Stimulated activated naive B cell treated with anti-CD40 and anti-IgM and Interleukin-4, amounts not matched to agents 10 μg/mL and 1 μg/mL and 100 μg/mL, for 72 hours (primary cell): ENCODE data around the gene ZP2.
A peak's percentile ranks its signal among the peaks of the same experiment; 100 is the strongest.
"Not testable (repeated sequence)": the region's sequence is repeated elsewhere in the genome, so short reads cannot be mapped to it uniquely, and the experiment has no call there.

Experiments used
- ATAC-seq, 2 donors: fragments of 150-1000 bp; cut with Tn5 transposase; replicated peaks; 2 replicates each; pipeline ENCODE4 v1.10.0; 2021; ENCODE audit warnings: moderate library complexity in 1 of 2
- DNase-seq: peaks from one replicate; pipeline ENCODE4 v3.0.0; 2021
- H3K27ac Mint-ChIP-seq: one replicate; pipeline ENCODE4 v1.8.0; 2022; ENCODE audit warnings: mild to moderate bottlenecking, mixed read lengths
- H3K27me3 Mint-ChIP-seq, 2 donors: one replicate each; pipeline ENCODE4 v1.8.0; 2022; ENCODE audit warnings: mixed read lengths in 2 of 2
- H3K36me3 Mint-ChIP-seq, 2 donors: one replicate each; pipeline ENCODE4 v1.8.0; 2022; ENCODE audit warnings: mixed read lengths in 2 of 2, mild to moderate bottlenecking in 1 of 2
- H3K4me1 Mint-ChIP-seq, 2 donors: one replicate each; pipeline ENCODE4 v1.8.0; 2022; ENCODE audit warnings: mixed read lengths in 2 of 2, mild to moderate bottlenecking in 1 of 2
- H3K4me3 Mint-ChIP-seq, 2 donors: one replicate each; pipeline ENCODE4 v1.8.0; 2022; ENCODE audit warnings: mild to moderate bottlenecking in 2 of 2, mixed read lengths in 2 of 2, moderate library complexity in 1 of 2
- H3K9me3 Mint-ChIP-seq, 2 donors: one replicate each; pipeline ENCODE4 v1.8.0; 2022; ENCODE audit warnings: mixed read lengths in 2 of 2, mild to moderate bottlenecking in 1 of 2

The ZP2 gene

DNA sequence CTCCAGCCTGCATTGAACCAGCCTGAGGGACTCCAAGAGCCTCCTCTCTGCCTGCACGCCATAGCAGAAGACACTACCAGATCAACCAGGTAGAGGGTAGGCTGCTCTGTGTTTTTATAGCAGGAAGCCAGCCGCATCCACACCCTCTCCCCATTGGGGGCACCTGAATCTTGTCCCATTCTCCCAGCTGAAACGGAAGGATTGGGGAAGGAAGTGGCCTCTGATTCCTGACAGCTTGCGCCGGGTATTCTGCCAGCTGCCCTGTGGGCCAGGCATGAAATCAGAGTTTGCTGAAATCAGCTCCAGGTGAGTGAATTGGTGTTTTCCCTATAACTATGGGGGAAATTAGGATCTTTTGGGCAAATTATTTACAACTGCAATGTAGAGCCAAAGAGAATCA lies at the start of gene ZP2:
ZP2 (minus strand) TSS at position 89 of the 400 bp plus-strand sequence; CDS start at position 62, 27 bp downstream.
- DNase-seq (no peak), ATAC-seq (no peak)
- H3K36me3 Mint-ChIP-seq: no peaks in the 10 kb centered on the region
- no peak within 1 kb of the TSS for H3K27ac Mint-ChIP-seq
- H3K4me3 Mint-ChIP-seq: no peak within 1 kb of the TSS
- no peaks in the 10 kb centered on the region for H3K9me3 Mint-ChIP-seq
- peaks cover 27 to 48% of the 10 kb centered on the region in 2 donors for H3K27me3 Mint-ChIP-seq
- H3K4me1 Mint-ChIP-seq: no peaks in the 10 kb centered on the region

DNA sequence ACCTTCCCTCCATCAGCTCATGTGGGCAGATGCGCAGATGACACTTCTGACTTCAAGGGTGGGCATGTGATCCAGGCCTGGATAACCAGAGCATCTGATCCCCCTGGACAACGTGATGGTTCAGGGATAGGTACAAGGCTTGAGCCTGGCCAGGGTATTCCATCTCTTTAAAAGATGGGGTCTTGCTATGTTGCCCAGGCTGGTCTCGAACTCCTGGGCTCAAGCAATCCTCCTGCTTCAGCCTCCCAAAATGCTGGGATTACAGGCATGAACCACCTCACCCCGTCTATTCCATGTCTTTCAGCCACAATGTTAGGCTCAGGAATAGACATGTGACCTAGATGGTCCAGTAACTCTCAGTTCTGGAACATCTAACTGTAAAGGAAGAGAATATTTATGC lies 45.9 kb upstream of the ZP2 start:
- Mint-ChIP-seq H3K36me3 (no peaks in the 10 kb centered on the region), H3K9me3 (no peaks in the 10 kb centered on the region), H3K4me3 (no peak overlapping the region), H3K27ac (no peak overlapping the region), H3K27me3 (peaks cover 8 to 17% of the 10 kb centered on the region in 2 donors), H3K4me1 (peaks cover 0 to 5% of the 10 kb centered on the region in 2 donors)
- DNase-seq: no peak
- no peak for ATAC-seq

DNA sequence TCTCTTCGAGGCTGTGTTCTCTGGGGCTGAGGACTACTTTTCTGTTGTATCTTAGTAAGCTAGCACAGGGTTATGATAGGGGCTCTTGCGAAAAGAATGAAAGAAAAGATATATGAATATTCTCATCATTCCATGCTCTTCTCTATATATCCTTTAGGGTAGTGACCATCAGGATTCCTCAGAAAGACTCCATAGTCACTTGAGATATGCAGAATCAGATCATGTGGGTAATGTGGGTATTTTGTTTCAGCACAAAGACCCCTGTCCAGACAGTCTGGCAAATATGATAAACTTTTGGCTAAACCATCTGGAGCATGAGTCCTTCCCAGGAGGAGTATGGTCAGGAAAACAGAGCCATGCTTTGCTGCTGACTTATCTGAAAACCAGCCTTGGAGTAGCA lies 45.3 kb upstream of the ZP2 start:
- Mint-ChIP-seq H3K27ac (no peak overlapping the region), H3K4me3 (no peak overlapping the region), H3K27me3 (peaks cover 8 to 17% of the 10 kb centered on the region in 2 donors), H3K36me3 (no peaks in the 10 kb centered on the region), H3K4me1 (no peaks in the 10 kb centered on the region), H3K9me3 (no peaks in the 10 kb centered on the region)
- ATAC-seq: no peak
- no peak for DNase-seq

DNA sequence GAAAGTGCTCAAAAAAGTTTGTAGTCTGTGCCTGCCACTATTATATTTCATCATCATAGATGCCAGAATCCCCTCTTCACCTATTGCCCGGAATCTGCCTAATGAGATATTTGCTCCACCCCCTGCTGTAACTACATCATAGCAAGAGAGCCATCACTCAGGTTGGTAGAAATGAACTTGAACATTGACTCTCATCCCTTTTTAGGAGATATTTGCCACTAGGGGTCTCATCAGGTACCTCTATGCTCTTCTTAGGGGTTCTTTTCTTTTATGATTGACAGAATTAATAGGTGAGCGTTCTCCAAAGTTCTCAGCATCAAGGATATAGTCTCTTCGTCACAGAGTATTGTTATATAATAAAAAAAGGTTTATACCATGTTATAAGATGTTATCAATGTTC lies 42.1 kb upstream of the ZP2 start:
- Mint-ChIP-seq H3K9me3 (no peaks in the 10 kb centered on the region), H3K27ac (no peak overlapping the region), H3K27me3 (peaks cover 11 to 22% of the 10 kb centered on the region in 2 donors), H3K36me3 (no peaks in the 10 kb centered on the region), H3K4me1 (peaks cover 15 to 16% of the 10 kb centered on the region in 2 donors), H3K4me3 (no peak overlapping the region)
- ATAC-seq: no peak
- no peak for DNase-seq

DNA sequence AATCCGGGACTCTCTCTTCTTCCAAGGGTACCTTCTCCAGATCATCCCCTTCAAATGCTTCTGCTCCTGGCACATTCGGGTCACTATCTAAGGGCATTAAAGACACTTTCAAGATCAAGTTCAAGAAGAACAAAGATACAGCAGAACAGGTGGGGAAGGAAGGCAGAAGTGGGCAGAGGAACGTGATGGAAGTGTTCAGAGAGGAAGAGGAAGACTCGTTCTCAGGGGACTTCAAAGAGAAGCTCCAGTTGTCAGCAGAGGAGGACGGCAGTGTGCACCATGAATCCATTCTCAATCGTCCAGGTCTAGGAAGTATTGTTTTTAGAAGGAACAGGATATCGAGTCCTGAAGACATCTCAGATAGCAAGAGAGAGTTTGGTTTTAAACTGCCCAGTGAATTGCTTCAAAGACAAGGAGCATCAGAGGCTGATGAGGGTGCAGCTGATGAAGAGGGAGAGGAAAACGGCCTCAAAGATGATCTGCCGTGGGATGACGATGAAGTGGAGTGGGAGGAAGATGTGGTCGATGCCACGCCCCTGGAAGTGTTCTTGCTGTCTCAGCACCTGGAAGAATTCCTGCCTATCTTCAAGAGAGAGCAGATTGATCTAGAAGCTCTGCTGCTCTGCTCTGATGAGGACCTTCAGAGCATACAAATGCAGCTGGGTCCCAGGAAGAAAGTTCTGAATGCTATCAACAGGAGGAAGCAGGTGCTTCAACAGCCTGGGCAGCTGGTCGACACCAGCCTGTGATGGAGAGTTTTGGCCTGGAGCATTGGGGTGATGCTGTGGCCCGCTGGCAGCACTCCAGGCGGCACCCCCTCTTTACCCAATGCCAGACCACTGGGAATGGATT lies 38.9 kb upstream of the ZP2 start:
- Mint-ChIP-seq H3K27ac (peak overlapping the region; percentile 2), H3K4me1 (peaks cover 15 to 16% of the 10 kb centered on the region in 2 donors), H3K9me3 (no peaks in the 10 kb centered on the region), H3K36me3 (no peaks in the 10 kb centered on the region), H3K27me3 (peaks cover 11 to 13% of the 10 kb centered on the region in 2 donors), H3K4me3 (no peak overlapping the region)
- no peak for ATAC-seq
- no peak for DNase-seq

DNA sequence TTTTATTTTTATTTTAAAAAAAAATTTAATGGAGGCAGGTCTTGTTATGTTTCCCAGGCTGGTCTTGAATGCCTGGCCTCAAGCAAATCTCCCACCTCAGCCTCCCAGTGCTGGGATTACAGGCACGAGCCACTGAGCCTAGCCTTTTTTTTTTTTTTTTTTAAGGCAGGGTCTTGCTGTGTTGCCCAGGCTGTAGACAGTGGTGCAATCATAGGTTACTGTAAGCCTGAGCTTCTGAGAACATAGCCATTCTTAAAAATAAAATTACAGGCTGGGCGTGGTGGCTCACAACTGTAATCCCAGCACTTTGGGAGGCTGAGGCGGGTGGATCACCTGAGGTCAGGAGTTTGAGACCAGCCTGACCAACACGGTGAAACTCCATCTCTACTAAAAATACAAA lies 36.8 kb upstream of the ZP2 start:
- Mint-ChIP-seq H3K4me1 (peaks cover 15 to 16% of the 10 kb centered on the region in 2 donors), H3K27me3 (peaks cover 9 to 12% of the 10 kb centered on the region in 2 donors)
- not testable (repeated sequence) for H3K9me3 Mint-ChIP-seq, H3K4me3 Mint-ChIP-seq, DNase-seq, ATAC-seq, H3K27ac Mint-ChIP-seq, H3K36me3 Mint-ChIP-seq

DNA sequence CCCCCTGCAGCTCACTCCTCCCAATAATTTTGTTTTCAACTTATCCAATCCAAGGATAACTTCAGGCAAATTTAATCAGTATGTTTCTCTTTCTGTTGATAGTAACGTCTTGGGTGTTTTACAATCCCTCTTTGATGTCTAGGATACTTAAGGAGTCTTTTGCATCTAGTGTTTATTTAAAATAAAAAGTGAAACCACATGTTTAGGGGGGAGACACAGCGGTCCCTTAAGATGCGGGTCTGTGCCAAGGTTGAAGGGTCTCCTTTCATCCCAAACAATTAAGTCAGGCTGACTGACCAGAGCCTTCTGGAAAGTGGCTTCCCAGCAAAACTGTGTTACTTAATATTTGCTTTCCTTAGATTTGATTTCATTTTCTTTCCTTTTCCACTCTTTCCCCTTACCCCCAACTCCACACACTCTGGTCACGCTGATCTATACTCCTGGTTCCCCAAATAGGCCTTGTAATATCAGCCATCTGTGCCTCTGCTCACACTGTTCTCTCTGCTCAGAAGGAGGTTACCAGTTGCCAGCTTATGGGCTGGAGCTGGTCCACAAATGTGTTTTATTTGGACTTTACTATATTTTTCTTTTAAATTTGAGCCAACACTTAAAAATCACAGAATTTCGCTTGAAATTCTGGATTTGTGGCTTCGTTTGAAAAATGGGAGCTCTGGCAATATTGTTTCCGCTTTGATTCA lies 33.3 kb upstream of the ZP2 start:
- no peaks in the 10 kb centered on the region for H3K36me3 Mint-ChIP-seq
- no peaks in the 10 kb centered on the region for H3K9me3 Mint-ChIP-seq
- no peak overlapping the region for H3K4me3 Mint-ChIP-seq
- H3K4me1 Mint-ChIP-seq: peaks cover 0 to under 1% of the 10 kb centered on the region in 2 donors
- H3K27me3 Mint-ChIP-seq: peaks cover 0 to 7% of the 10 kb centered on the region in 2 donors
- H3K27ac Mint-ChIP-seq: no peak overlapping the region
- DNase-seq (no peak), ATAC-seq (no peak)

DNA sequence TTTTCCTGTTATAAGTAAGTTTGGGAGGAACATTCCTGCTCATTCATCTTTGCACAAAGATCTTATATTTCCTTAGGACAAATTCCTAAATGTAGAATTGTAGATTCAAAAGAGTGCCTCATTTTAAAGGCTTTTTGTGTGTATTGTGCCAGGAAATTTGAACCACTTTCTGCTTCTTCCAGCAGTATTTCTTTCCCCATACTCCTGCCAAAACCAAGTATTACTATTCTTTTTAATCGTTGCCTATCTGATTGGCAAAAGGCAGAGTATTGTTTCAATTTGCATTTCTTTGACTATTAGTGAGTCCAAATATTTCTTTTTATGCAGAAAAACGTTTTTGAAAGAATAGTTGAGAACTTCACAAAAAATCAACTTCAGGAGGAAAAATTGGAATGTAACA lies 31.4 kb upstream of the ZP2 start:
- H3K4me1 Mint-ChIP-seq: no peaks in the 10 kb centered on the region
- no peaks in the 10 kb centered on the region for H3K9me3 Mint-ChIP-seq
- no peak overlapping the region for H3K27ac Mint-ChIP-seq
- DNase-seq (no peak), ATAC-seq (no peak)
- H3K36me3 Mint-ChIP-seq: no peaks in the 10 kb centered on the region
- H3K4me3 Mint-ChIP-seq: no peak overlapping the region
- H3K27me3 Mint-ChIP-seq: peaks cover 0 to 5% of the 10 kb centered on the region in 2 donors

DNA sequence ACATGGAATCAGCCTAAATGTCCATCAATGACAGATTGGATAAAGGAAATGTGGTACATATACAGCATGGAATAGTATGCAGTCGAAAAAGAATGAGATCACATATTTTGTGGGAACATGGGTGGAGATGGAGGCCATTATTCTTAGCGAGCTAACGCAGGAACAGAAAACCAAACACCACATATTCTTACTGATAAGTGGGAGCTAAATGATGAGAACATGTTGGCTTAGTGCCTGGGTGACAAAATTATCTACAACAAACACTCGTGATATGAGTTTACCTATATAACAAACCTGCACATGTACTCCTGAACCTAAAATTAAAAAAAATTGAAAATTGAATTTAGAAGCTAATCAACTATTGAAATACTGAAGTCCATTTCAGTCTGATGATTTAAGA lies 28.3 kb upstream of the ZP2 start:
- Mint-ChIP-seq H3K27ac (no peak overlapping the region), H3K27me3 (peaks cover 5 to 14% of the 10 kb centered on the region in 2 donors)
- no peak for ATAC-seq

DNA sequence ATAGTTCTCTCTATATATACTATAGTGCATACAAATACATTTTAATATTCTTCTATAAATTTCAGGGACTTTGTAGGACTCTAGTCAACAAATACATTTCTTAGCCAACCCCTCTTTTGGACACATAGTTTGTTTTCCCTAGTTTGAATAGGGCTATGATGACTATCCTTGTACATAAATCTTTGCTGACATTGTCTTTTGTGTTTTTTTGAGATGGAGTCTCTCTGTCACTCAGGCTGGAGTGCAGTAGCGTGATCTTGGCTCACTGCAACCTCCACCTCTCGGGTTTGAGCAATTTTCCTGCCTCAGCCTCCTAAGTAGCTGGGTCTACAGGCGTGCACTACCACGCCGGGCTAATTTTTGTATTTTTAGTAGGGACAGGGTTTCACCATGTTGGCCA lies 25.5 kb upstream of the ZP2 start:
- no peak for ATAC-seq
- Mint-ChIP-seq H3K4me1 (no peaks in the 10 kb centered on the region), H3K36me3 (no peaks in the 10 kb centered on the region), H3K9me3 (no peaks in the 10 kb centered on the region), H3K4me3 (no peak overlapping the region), H3K27me3 (peaks cover 18 to 29% of the 10 kb centered on the region in 2 donors), H3K27ac (no peak overlapping the region)
- no peak for DNase-seq

More for the DNA sequence above, 28.3 kb upstream of the ZP2 start:
- Mint-ChIP-seq H3K4me1 (no peaks in the 10 kb centered on the region), H3K9me3 (no peaks in the 10 kb centered on the region), H3K4me3 (no peak overlapping the region), H3K36me3 (no peaks in the 10 kb centered on the region)
- no peak for DNase-seq

DNA sequence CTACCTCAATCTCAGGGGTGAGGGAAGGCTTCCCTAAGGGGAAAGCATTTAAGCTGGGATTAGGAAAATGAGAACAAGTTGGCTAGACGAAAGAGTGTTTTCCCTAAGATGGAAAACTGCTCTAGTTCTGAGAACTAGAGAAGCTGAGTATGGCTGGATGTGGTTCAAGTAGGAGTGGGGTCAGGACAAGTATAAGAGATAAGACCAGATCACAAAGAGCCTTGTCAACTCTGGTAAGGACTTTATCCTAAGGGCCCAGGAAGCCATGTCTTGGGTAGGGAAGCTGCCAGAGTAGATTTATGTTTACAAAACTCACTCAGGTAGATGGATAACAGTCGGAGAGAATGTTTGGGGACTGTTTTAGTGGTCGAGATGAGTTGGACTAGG lies 23.8 kb upstream of the ZP2 start:
- no peak for ATAC-seq
- no peaks in the 10 kb centered on the region for H3K36me3 Mint-ChIP-seq

DNA sequence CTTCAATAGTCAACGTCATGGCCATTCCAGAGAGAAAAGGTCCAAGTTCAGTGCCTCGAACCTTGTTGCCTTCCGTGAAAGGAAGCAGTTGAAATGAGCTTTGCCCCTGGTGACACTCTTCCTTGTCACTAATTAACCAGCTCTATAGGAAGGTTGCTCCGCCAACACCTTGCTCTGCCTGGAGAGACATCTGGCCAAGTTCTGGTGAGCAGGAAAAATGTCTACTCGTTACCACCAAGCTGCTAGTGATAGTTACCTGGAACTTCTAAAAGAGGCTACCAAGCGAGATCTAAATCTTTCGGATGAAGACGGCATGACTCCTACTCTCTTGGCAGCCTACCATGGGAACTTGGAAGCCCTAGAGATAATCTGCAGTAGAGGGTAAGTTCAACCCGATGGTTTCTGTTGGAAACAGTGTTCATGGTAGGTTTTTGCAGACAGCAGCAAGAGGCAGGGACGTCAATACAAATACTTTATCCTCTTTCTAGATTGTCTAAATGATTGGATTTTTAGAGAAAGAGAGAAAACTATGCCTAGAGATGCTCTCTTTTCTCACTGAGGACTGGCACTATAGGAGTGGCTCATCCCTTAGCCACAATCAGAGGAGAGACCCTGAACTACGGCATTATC lies 22.3 kb upstream of the ZP2 start, which contains the start of gene ANKS4B:
ANKS4B (plus strand) TSS at position 179 of the 630 bp plus-strand sequence; CDS start at position 218, 39 bp downstream.
- H3K9me3 Mint-ChIP-seq: no peaks in the 10 kb centered on the region
- ATAC-seq (no peak), DNase-seq (no peak)
- no peak within 1 kb of the TSS for H3K27ac Mint-ChIP-seq
- H3K4me1 Mint-ChIP-seq: no peaks in the 10 kb centered on the region
- H3K36me3 Mint-ChIP-seq: no peaks in the 10 kb centered on the region
- H3K4me3 Mint-ChIP-seq: no peak within 1 kb of the TSS
- peaks cover 31 to 48% of the 10 kb centered on the region in 2 donors for H3K27me3 Mint-ChIP-seq

More for the DNA sequence above, 23.8 kb upstream of the ZP2 start:
- Mint-ChIP-seq H3K9me3 (no peaks in the 10 kb centered on the region), H3K27me3 (peaks cover 22 to 32% of the 10 kb centered on the region in 2 donors), H3K27ac (no peak overlapping the region), H3K4me1 (no peaks in the 10 kb centered on the region), H3K4me3 (no peak overlapping the region)
- DNase-seq: no peak

DNA sequence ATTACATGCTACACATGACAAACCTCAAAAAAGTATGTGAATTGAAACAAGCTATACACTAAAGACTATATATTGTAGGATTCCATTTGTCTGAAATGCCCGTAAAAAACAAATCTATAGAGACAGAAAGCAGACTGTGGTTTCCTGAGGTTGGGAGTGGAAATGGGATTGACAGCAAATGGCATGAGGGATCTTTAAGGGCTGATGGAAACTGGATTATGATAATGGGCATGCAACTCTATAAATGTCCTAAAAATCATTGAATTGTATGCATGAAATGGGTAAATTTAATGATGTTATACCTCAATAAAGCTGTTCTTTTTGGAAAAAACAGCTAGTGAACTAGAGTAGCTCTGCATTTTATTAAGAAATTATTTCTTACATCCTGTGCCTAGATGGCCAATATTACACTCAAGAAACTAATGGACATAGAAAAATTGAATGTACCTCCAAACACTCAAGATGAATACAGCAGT lies 21.7 kb upstream of the ZP2 start:
- ATAC-seq (no peak), DNase-seq (no peak)
- Mint-ChIP-seq H3K36me3 (no peaks in the 10 kb centered on the region), H3K27me3 (peaks cover 35 to 54% of the 10 kb centered on the region in 2 donors), H3K9me3 (no peaks in the 10 kb centered on the region), H3K4me3 (no peak overlapping the region), H3K4me1 (no peaks in the 10 kb centered on the region), H3K27ac (no peak overlapping the region)

DNA sequence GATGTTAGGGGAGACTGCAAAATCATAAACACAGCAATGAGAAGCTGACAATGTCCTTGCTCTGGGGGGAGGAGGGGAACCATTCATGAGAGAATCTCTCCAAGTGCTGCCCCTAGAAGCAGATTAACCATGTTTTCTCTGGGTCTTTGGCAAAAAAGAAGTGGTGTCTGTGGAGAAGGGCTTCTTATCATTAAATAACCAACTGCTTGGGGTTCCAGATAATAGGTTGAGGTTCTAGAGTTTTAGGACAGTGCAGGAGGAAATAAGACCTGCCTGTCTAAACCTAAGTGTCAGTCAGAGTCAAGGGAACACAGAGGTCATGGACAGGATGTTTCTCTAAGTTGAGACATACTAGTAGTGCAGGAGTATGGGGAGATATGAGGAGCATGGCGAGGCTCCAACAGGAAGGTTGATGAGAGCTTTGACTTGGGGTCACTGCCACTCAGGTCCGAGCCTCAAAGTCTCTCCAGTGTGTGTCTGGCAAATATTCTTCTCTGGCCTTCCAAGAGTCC lies 17.0 kb upstream of the ZP2 start:
- ATAC-seq: no peak
- no peak overlapping the region for H3K4me3 Mint-ChIP-seq
- no peak overlapping the region for H3K27ac Mint-ChIP-seq
- peaks cover 0 to 3% of the 10 kb centered on the region in 2 donors for H3K4me1 Mint-ChIP-seq
- peaks cover 38 to 56% of the 10 kb centered on the region in 2 donors for H3K27me3 Mint-ChIP-seq
- no peaks in the 10 kb centered on the region for H3K36me3 Mint-ChIP-seq
- no peak for DNase-seq
- H3K9me3 Mint-ChIP-seq: no peaks in the 10 kb centered on the region
